Measurements from ENCODE around the gene CHST5. TPM values are rescaled to one million over a fixed set of nuclear protein-coding genes. Genes with fewer than 3 reads are reported as not detected.

Gene CHST5
- total RNA-seq, 1 donor from 2014 or later: not detected

Other genes starting within 250 kb of the CHST5 start
- 40.9 and 46.2 TPM in 2 replicates for gene CFDP1, start 102.6 kb downstream of the CHST5 start, total RNA-seq
- 25.5 and 43.1 TPM in 2 replicates for gene TMEM170A, start 71.4 kb downstream of the CHST5 start, total RNA-seq
- 0.44 and 0.99 TPM in 2 replicates for gene CHST6, start 40.7 kb downstream of the CHST5 start, total RNA-seq
- gene TMEM231, start 20.1 kb upstream of the CHST5 start, total RNA-seq: 4.6 and 5.2 TPM in 2 replicates
- 39.7 and 77.0 TPM in 2 replicates for gene GABARAPL2, start 30.3 kb upstream of the CHST5 start, total RNA-seq
- gene ADAT1, start 87.2 kb upstream of the CHST5 start, total RNA-seq: 43.2 and 56.9 TPM in 2 replicates
- gene KARS1, start 111.6 kb upstream of the CHST5 start, total RNA-seq: 119 and 121 TPM in 2 replicates
- 27.7 and 42.3 TPM in 2 replicates for gene TERF2IP, start 111.7 kb upstream of the CHST5 start, total RNA-seq
- gene CPHXL2, start 140.9 kb upstream of the CHST5 start, total RNA-seq: not detected in 2 replicates
- gene DUXB, start 165.4 kb upstream of the CHST5 start, total RNA-seq: not detected in 2 replicates
- not detected in 2 replicates for gene CPHXL, start 190.4 kb upstream of the CHST5 start, total RNA-seq